ENCODE measurements around the gene ZDHHC1. TPM values are rescaled to one million over a fixed set of nuclear protein-coding genes. Genes with fewer than 3 reads are reported as not detected.

ZDHHC1 gene
- total RNA-seq, 1 donor from 2014 or later = 2.9 TPM

DNA sequence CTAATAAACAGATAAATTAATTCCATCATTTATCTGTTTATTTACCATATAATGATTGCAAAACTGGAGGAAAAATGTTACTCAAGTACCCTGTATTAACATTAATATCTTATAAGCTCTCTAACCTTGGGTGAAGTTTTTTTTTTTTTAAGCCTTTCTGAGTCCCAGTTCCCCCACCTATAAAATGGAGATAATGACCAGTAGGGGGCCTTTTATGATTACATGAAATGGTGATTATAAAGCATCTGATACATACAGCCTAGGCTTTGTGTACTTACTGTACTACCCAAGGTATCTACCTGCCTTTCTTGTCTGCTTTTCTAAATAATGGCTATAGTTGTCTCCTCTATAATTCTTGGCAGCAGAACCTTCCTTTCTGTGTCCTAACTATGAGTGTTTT is 67.1 kb downstream of the ZDHHC1 start:
- ATAC-seq (no peak), DNase-seq (ENCODE audit: missing footprints) (no peak)
- intact Hi-C loops (cut with DNase I) = no loop called here

DNA sequence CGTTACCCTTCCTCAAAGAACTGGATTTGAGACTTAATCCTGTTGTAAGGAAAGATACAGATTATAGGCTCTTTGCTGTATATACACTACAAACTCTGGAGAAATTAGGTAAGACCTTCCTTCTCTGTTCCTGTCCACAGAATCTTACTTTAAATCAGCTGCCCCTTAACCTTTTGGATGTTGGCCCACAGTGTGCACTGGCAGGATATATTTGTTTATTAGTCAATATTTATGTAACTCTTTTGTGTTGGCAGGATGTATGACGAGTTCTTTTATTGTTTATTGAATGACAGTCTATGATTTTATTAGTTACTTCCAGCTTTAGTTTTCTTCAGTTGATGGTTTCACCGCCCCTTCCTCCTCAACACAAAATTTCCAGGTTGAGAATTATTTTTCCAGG is 69.9 kb downstream of the ZDHHC1 start:
- ATAC-seq = no peak
- intact Hi-C loops (cut with DNase I) = no loop called here
- no peak for DNase-seq (ENCODE audit: missing footprints)

DNA sequence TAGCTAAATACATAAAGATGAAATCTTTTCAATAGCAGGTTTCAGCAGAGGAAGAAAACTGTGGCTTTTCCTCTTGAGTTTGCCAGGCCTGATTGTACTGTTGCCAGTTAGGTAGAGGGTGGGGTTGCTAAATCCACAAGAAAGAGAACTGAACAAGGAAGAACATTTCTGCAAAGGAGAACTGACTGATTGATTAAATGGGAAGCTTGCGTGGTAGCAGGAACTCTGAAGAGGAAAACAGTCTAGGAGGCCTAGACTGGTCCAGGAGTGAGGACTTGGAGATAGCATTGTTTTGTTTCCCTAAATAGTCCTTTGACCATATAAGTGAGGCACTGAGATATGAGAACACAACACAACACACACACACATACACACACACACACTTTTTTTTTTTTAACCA is 70.9 kb downstream of the ZDHHC1 start:
- ATAC-seq = no peak
- intact Hi-C loops (cut with DNase I) = no loop called here
- DNase-seq (ENCODE audit: missing footprints) = no peak

Other genes with a start within 250 kb of the ZDHHC1 start
- gene NOL3, start 245.9 kb downstream of the ZDHHC1 start, total RNA-seq = 109 TPM
- 9.8 TPM for gene MATCAP1, start 232.5 kb downstream of the ZDHHC1 start, total RNA-seq
- gene EXOC3L1, start 226.3 kb downstream of the ZDHHC1 start, total RNA-seq = 4.1 TPM
- 36.9 TPM for gene E2F4, start 224.3 kb downstream of the ZDHHC1 start, total RNA-seq
- gene ELMO3, start 217.3 kb downstream of the ZDHHC1 start, total RNA-seq = 0.89 TPM
- 12.5 TPM for gene TMEM208, start 189.3 kb downstream of the ZDHHC1 start, total RNA-seq
- gene FHOD1, start 169.0 kb downstream of the ZDHHC1 start, total RNA-seq = 15.3 TPM
- 0.84 TPM for gene SLC9A5, start 167.5 kb downstream of the ZDHHC1 start, total RNA-seq
- gene PLEKHG4, start 136.9 kb downstream of the ZDHHC1 start, total RNA-seq = 1.1 TPM
- gene KCTD19, start 89.7 kb downstream of the ZDHHC1 start, total RNA-seq = not detected
- not detected for gene LRRC36, start 89.7 kb downstream of the ZDHHC1 start, total RNA-seq
- gene TPPP3, start 23.0 kb downstream of the ZDHHC1 start, total RNA-seq = 9.5 TPM
- 0.81 TPM for gene HSD11B2, start 14.6 kb upstream of the ZDHHC1 start, total RNA-seq
- gene ATP6V0D1, start 64.7 kb upstream of the ZDHHC1 start, total RNA-seq = 67.7 TPM
- gene AGRP, start 67.1 kb upstream of the ZDHHC1 start, total RNA-seq = not detected
- gene RIPOR1, start 112.4 kb upstream of the ZDHHC1 start, total RNA-seq = 68.4 TPM
- 28.2 TPM for gene CTCF, start 146.0 kb upstream of the ZDHHC1 start, total RNA-seq
- gene CARMIL2, start 228.7 kb upstream of the ZDHHC1 start, total RNA-seq = 0.30 TPM
- 9.7 TPM for gene ACD, start 243.8 kb upstream of the ZDHHC1 start, total RNA-seq
- gene PARD6A, start 244.5 kb upstream of the ZDHHC1 start, total RNA-seq = 3.7 TPM